GM23248 (cell line): ENCODE results near the gene EXOC2. TPM values are rescaled to one million over a fixed set of nuclear protein-coding genes. Genes with fewer than 3 reads are reported as not detected.
A peak's percentile ranks its signal among the peaks of the same experiment; 100 is the strongest.

ENCODE experiments used
- DNase-seq: peaks from one replicate; pipeline ENCODE4 v3.0.0-alpha.2; 2015
- H2AFZ ChIP-seq: fragments of 200-600 bp; sonication (generic); 2 replicates; pipeline ENCODE4 v1.6.1; 2016; ENCODE audit warnings: antibody characterized with exemption
- H3F3A ChIP-seq: fragments of 200-600 bp; sonication (generic); 2 replicates; pipeline ENCODE4 v1.6.1; 2016; ENCODE audit warnings: mild to moderate bottlenecking, antibody characterized with exemption, mixed run types; ENCODE audit not compliant: insufficient read depth
- H3K27ac ChIP-seq: fragments of 200-600 bp; sonication (generic); 2 replicates; pipeline ENCODE4 v1.5.1; 2016; ENCODE audit warnings: mild to moderate bottlenecking
- H3K27me3 ChIP-seq: fragments of 200-600 bp; sonication (generic); replicated peaks from 2 replicates; pipeline ENCODE4 v1.6.1; 2016; ENCODE audit warnings: mild to moderate bottlenecking; ENCODE audit not compliant: insufficient read depth
- H3K36me3 ChIP-seq: fragments of 200-600 bp; sonication (generic); 2 replicates; pipeline ENCODE4 v1.6.1; 2016; ENCODE audit warnings: low read depth, mild to moderate bottlenecking
- H3K4me1 ChIP-seq: fragments of 200-600 bp; sonication (generic); 2 replicates; pipeline ENCODE4 v1.6.1; 2016; ENCODE audit warnings: mild to moderate bottlenecking; ENCODE audit not compliant: insufficient read depth
- H3K4me2 ChIP-seq: fragments of 200-600 bp; sonication (generic); one replicate; pipeline ENCODE4 v1.6.1; 2016; ENCODE audit warnings: mild to moderate bottlenecking; ENCODE audit not compliant: unreplicated experiment
- H3K4me3 ChIP-seq: fragments of 200-600 bp; sonication (generic); 2 replicates; pipeline ENCODE4 v1.5.1; 2016; ENCODE audit warnings: mild to moderate bottlenecking
- H3K79me2 ChIP-seq: fragments of 200-600 bp; sonication (generic); 2 replicates; pipeline ENCODE4 v1.6.1; 2016; ENCODE audit warnings: mild to moderate bottlenecking; ENCODE audit not compliant: insufficient read depth
- H3K9ac ChIP-seq: fragments of 200-600 bp; sonication (generic); 2 replicates; pipeline ENCODE4 v1.6.1; 2016; ENCODE audit warnings: mild to moderate bottlenecking
- H3K9me2 ChIP-seq: fragments of 200-600 bp; sonication (generic); 2 replicates; pipeline ENCODE4 v1.6.1; 2016; ENCODE audit warnings: mixed run types, mild to moderate bottlenecking, moderate library complexity; ENCODE audit not compliant: insufficient read depth
- H3K9me3 ChIP-seq: fragments of 200-600 bp; sonication (generic); one replicate; pipeline ENCODE4 v1.6.1; 2017; ENCODE audit warnings: low read depth
- H4K20me1 ChIP-seq: fragments of 200-600 bp; sonication (generic); 2 replicates; pipeline ENCODE4 v1.6.0; 2016; ENCODE audit not compliant: insufficient read depth
- EZH2 ChIP-seq: fragments of 200-600 bp; sonication (generic); IDR thresholded peaks from 2 replicates; pipeline ENCODE4 v1.6.1; 2018; ENCODE audit warnings: antibody characterized with exemption, mild to moderate bottlenecking; ENCODE audit not compliant: insufficient read depth, poor library complexity, severe bottlenecking
- EZH2phosphoT487 ChIP-seq: fragments of 200-600 bp; sonication (generic); IDR thresholded peaks from 2 replicates; pipeline ENCODE4 v1.6.1; 2018; ENCODE audit warnings: antibody characterized with exemption, moderate library complexity, mild to moderate bottlenecking, low read depth; ENCODE audit not compliant: insufficient read depth
- WGBS, 2 experiments: methylation state at CpG; one replicate each; pipeline ENCODE4 v1.1.6; 2015 to 2017; ENCODE audit warnings: low lambda C conversion rate in 2 of 2, low coverage in 1 of 2; ENCODE audit errors: missing lambda C conversion rate in 2 of 2; 5-methylcytosine and 5-hydroxymethylcytosine counted together
- in situ Hi-C: fragments of 300-500 bp; cut with MboI; formaldehyde crosslinking; loops from 2 replicates; pipeline ENCODE4 v1.15.0; 2020
- polyA plus RNA-seq: library from polyadenylated mRNA; unstranded; fragments of >200 nt; fragmentation: Nextera tagmentation; extraction: Ambion mirVana; gene quantifications from 2 replicates; pipeline ENCODE4 v1.2.1, GENCODE V29; 2016
- total RNA-seq: library from RNA; depleted of rRNA; stranded (reverse); fragments of >200 nt; shearing (Covaris generic); gene quantifications from 2 replicates; pipeline ENCODE4 v1.2.3, GENCODE V29; 2014

Gene EXOC2
- total and polyA plus RNA-seq, 2 experiments from 2014 or later: 17.5 to 32.9 TPM

- TF ChIP-seq EZH2 (no peak), EZH2phosphoT487 (no peak)
- no peak for DNase-seq
- Histone ChIP-seq H3K4me1 (no peaks in the 10 kb centered on the region), H2AFZ (no peak overlapping the region), H3K9me3 (no peaks in the 10 kb centered on the region), H3K4me2 (no peak overlapping the region), H3K79me2 (no peaks in the 10 kb centered on the region), H3K9ac (no peak overlapping the region), H3K4me3 (no peak overlapping the region), H3K27me3 (no peaks in the 10 kb centered on the region), H3K27ac (no peak overlapping the region), H3K9me2 (no peaks in the 10 kb centered on the region), H3F3A (peaks cover 4% of the 10 kb centered on the region; the same call in 1 of the 2 replicates), H3K36me3 (no peaks in the 10 kb centered on the region), H4K20me1 (no peaks in the 10 kb centered on the region)
- WGBS, 2 experiments: 95 to 96% methylated on average over 10 of the region's 10 CpGs
- in situ Hi-C loops: no loop called here
Measured at GRCh38 chr6:707576-708236, 14.8 kb upstream of the EXOC2 start.

GRCh38 chr6:706819-707381, 14.0 kb upstream of the EXOC2 start:
- Histone ChIP-seq H3K4me1 (no peaks in the 10 kb centered on the region), H3K36me3 (no peaks in the 10 kb centered on the region), H3K9ac (no peak overlapping the region), H3K9me3 (no peaks in the 10 kb centered on the region), H3K27ac (no peak overlapping the region), H3F3A (peaks cover 4% of the 10 kb centered on the region; the same call in 1 of the 2 replicates), H3K4me2 (no peak overlapping the region), H3K4me3 (no peak overlapping the region), H3K27me3 (no peaks in the 10 kb centered on the region), H2AFZ (no peak overlapping the region), H4K20me1 (no peaks in the 10 kb centered on the region), H3K9me2 (no peaks in the 10 kb centered on the region), H3K79me2 (no peaks in the 10 kb centered on the region)
- TF ChIP-seq EZH2phosphoT487 (no peak), EZH2 (no peak)
- WGBS, 2 experiments: 85 to 86% methylated on average over 8 of the region's 8 CpGs
- in situ Hi-C loops: no loop called here
- DNase-seq: no peak

GRCh38 chr6:706146-706545, 13.2 kb upstream of the EXOC2 start:
- no peak overlapping the region for H2AFZ ChIP-seq
- peak; percentile 11 for DNase-seq
- in situ Hi-C loops: no loop called here
- no peak overlapping the region for H3K4me3 ChIP-seq
- H3K4me1 ChIP-seq: no peaks in the 10 kb centered on the region
- TF ChIP-seq EZH2 (no peak), EZH2phosphoT487 (no peak)
- no peaks in the 10 kb centered on the region for H3K9me3 ChIP-seq
- no peak overlapping the region for H3K4me2 ChIP-seq
- H3K36me3 ChIP-seq: no peaks in the 10 kb centered on the region
- WGBS, 2 experiments: 66% methylated on average over 6 of the region's 6 CpGs
- H3K27me3 ChIP-seq: no peaks in the 10 kb centered on the region
- no peaks in the 10 kb centered on the region for H3K79me2 ChIP-seq
- H4K20me1 ChIP-seq: no peaks in the 10 kb centered on the region
- no peak overlapping the region for H3K9ac ChIP-seq
- peaks cover 4% of the 10 kb centered on the region; the same call in 1 of the 2 replicates for H3F3A ChIP-seq
- no peaks in the 10 kb centered on the region for H3K9me2 ChIP-seq
- H3K27ac ChIP-seq: no peak overlapping the region

- Histone ChIP-seq H3K36me3 (no peaks in the 10 kb centered on the region), H3K4me2 (no peak overlapping the region), H2AFZ (no peak overlapping the region), H4K20me1 (no peaks in the 10 kb centered on the region), H3K9ac (no peak overlapping the region), H3F3A (peaks cover 3% of the 10 kb centered on the region; the same call in 1 of the 2 replicates), H3K79me2 (no peaks in the 10 kb centered on the region), H3K4me3 (no peak overlapping the region), H3K27ac (no peak overlapping the region), H3K27me3 (no peaks in the 10 kb centered on the region), H3K4me1 (no peaks in the 10 kb centered on the region), H3K9me2 (no peaks in the 10 kb centered on the region), H3K9me3 (no peaks in the 10 kb centered on the region)
- 40 to 50% methylated on average over 4 of the region's 4 CpGs for WGBS, 2 experiments
- TF ChIP-seq EZH2: no peak
- in situ Hi-C loops: no loop called here
- DNase-seq: no peak
Measured at GRCh38 chr6:705047-705446, 12.1 kb upstream of the EXOC2 start.

GRCh38 chr6:704046-704445, 11.1 kb upstream of the EXOC2 start:
- TF ChIP-seq EZH2phosphoT487: no peak
- no peak for TF ChIP-seq EZH2
- H3K9me3 ChIP-seq: no peaks in the 10 kb centered on the region
- no peak overlapping the region for H3K4me3 ChIP-seq
- in situ Hi-C loops: no loop called here
- no peaks in the 10 kb centered on the region for H3F3A ChIP-seq
- no peaks in the 10 kb centered on the region for H3K27me3 ChIP-seq
- no peaks in the 10 kb centered on the region for H3K9me2 ChIP-seq
- DNase-seq: no peak
- no peaks in the 10 kb centered on the region for H3K4me1 ChIP-seq
- H4K20me1 ChIP-seq: no peaks in the 10 kb centered on the region
- no peak overlapping the region for H3K4me2 ChIP-seq
- H3K27ac ChIP-seq: no peak overlapping the region
- WGBS, 2 experiments: 89 to 92% methylated on average over 6 of the region's 6 CpGs
- no peak overlapping the region for H3K9ac ChIP-seq
- no peaks in the 10 kb centered on the region for H3K79me2 ChIP-seq
- H2AFZ ChIP-seq: no peak overlapping the region
- no peaks in the 10 kb centered on the region for H3K36me3 ChIP-seq
